Thoracic aorta (tissue), 2 donors: ENCODE results near the gene MEIS1. TPM values are rescaled to one million over a fixed set of nuclear protein-coding genes. Genes with fewer than 3 reads are reported as not detected.

Experiments used
- ATAC-seq: fragments of 150-250 bp; one replicate; pipeline ENCODE4 v1.8.0; 2017; ENCODE audit warnings: low read depth; ENCODE audit not compliant: insufficient number of reproducible peaks, low FRiP score
- DNase-seq: peaks from one replicate; pipeline ENCODE4 v3.0.0-alpha.2; 2020; ENCODE audit warnings: low spot score
- H3K27ac ChIP-seq, 2 donors: fragments of 200-600 bp; sonication (generic); 1 replicate in 1 of 2; 2 replicates in 1 of 2; pipeline ENCODE4 v1.5.1; 2016; ENCODE audit warnings: mild to moderate bottlenecking in 2 of 2, moderate library complexity in 2 of 2
- H3K27me3 ChIP-seq: fragments of 200-600 bp; sonication (generic); replicated peaks from 2 replicates; pipeline ENCODE4 v1.6.0; 2016; ENCODE audit warnings: mild to moderate bottlenecking; ENCODE audit not compliant: insufficient read depth
- H3K36me3 ChIP-seq: fragments of 200-600 bp; sonication (generic); one replicate; pipeline ENCODE4 v1.5.1; 2016
- H3K4me1 ChIP-seq, 2 donors: fragments of 200-600 bp; sonication (generic); 1 replicate in 1 of 2; 2 replicates in 1 of 2; pipeline versions ENCODE4 v1.5.1 to v1.6.0; 2016; ENCODE audit warnings: low read depth in 2 of 2, mild to moderate bottlenecking in 1 of 2; ENCODE audit not compliant: control insufficient read depth in 1 of 2
- H3K4me3 ChIP-seq: fragments of 200-600 bp; sonication (generic); 2 replicates; pipeline ENCODE4 v1.5.1; 2016; ENCODE audit warnings: mild to moderate bottlenecking
- H3K9me3 ChIP-seq: fragments of 200-600 bp; sonication (generic); 2 replicates; pipeline ENCODE4 v1.5.1; 2016
- CTCF ChIP-seq: fragments of 200-600 bp; sonication (generic); IDR thresholded peaks from one replicate; pipeline ENCODE4 v1.5.1; 2019; ENCODE audit warnings: antibody characterized with exemption
- total RNA-seq, 2 donors: library from RNA; depleted of rRNA; stranded (reverse); fragments of >200 nt; gene quantifications; one replicate each; pipeline versions ENCODE4 v1.1.0 to v1.2.3, GENCODE V29; 2016

Gene MEIS1
- total RNA-seq, 2 donors from 2014 or later: 29.4 to 58.4 TPM

GRCh38 chr2:66405473-66405872, 29.5 kb upstream of the MEIS1 start:
- Histone ChIP-seq H3K4me1 (no peaks in the 10 kb centered on the region), H3K9me3 (peaks cover 1% of the 10 kb centered on the region), H3K27ac (no peak overlapping the region), H3K27me3 (no peaks in the 10 kb centered on the region), H3K36me3 (no peaks in the 10 kb centered on the region), H3K4me3 (no peak overlapping the region)
- no peak for TF ChIP-seq CTCF
- ATAC-seq: no peak
- no peak for DNase-seq

GRCh38 chr2:66408905-66409304, 26.0 kb upstream of the MEIS1 start:
- no peak for ATAC-seq

GRCh38 chr2:66412874-66413273, 22.1 kb upstream of the MEIS1 start:
- Histone ChIP-seq H3K9me3 (no peaks in the 10 kb centered on the region), H3K27me3 (no peaks in the 10 kb centered on the region), H3K36me3 (no peaks in the 10 kb centered on the region), H3K4me3 (no peak overlapping the region), H3K27ac (no peak overlapping the region), H3K4me1 (no peaks in the 10 kb centered on the region)
- ATAC-seq (no peak), DNase-seq (no peak)
- TF ChIP-seq CTCF: no peak

More at GRCh38 chr2:66408905-66409304, 26.0 kb upstream of the MEIS1 start:
- Histone ChIP-seq H3K4me3 (no peak overlapping the region), H3K9me3 (no peaks in the 10 kb centered on the region), H3K27ac (no peak overlapping the region), H3K36me3 (no peaks in the 10 kb centered on the region), H3K4me1 (no peaks in the 10 kb centered on the region), H3K27me3 (no peaks in the 10 kb centered on the region)
- no peak for TF ChIP-seq CTCF
- DNase-seq: no peak

- DNase-seq: no peak
- ATAC-seq: no peak
These were observed 20.0 kb upstream of the MEIS1 start for GRCh38 chr2:66414896-66415295.

GRCh38 chr2:66418381-66418780, 16.5 kb upstream of the MEIS1 start:
- no peaks in the 10 kb centered on the region for H3K4me1 ChIP-seq
- no peaks in the 10 kb centered on the region for H3K27me3 ChIP-seq
- no peaks in the 10 kb centered on the region for H3K9me3 ChIP-seq
- ATAC-seq (no peak), DNase-seq (no peak)
- no peak for TF ChIP-seq CTCF
- H3K36me3 ChIP-seq: no peaks in the 10 kb centered on the region
- H3K4me3 ChIP-seq: no peak overlapping the region
- H3K27ac ChIP-seq: no peak overlapping the region

More at GRCh38 chr2:66414896-66415295, 20.0 kb upstream of the MEIS1 start:
- H3K27me3 ChIP-seq: no peaks in the 10 kb centered on the region
- no peaks in the 10 kb centered on the region for H3K9me3 ChIP-seq
- H3K27ac ChIP-seq: no peak overlapping the region
- H3K4me1 ChIP-seq: no peaks in the 10 kb centered on the region
- H3K36me3 ChIP-seq: no peaks in the 10 kb centered on the region
- no peak overlapping the region for H3K4me3 ChIP-seq
- no peak for TF ChIP-seq CTCF
